OCI-LY1 (cell line): ENCODE results near the gene SLC24A4.
A peak's percentile ranks its signal among the peaks of the same experiment; 100 is the strongest.

Experiments
- H2AFZ ChIP-seq: fragments of 200-600 bp; sonication (generic), shearing (Covaris generic); 2 replicates; pipeline ENCODE4 v1.6.0; 2014; ENCODE audit warnings: antibody characterized with exemption, mild to moderate bottlenecking, low read length
- H3F3A ChIP-seq: fragments of 200-600 bp; sonication (generic), shearing (Covaris generic); 2 replicates; pipeline ENCODE4 v1.6.0; 2014; ENCODE audit warnings: mild to moderate bottlenecking, antibody characterized with exemption, low read length, moderate library complexity; ENCODE audit not compliant: insufficient read depth
- H3K27ac ChIP-seq: fragments of 200-600 bp; sonication (generic); 2 replicates; pipeline ENCODE4 v1.5.1; 2014; ENCODE audit warnings: low read length, mixed run types, mild to moderate bottlenecking, low read depth; ENCODE audit not compliant: poor library complexity, severe bottlenecking
- H3K27me3 ChIP-seq: fragments of 200-600 bp; sonication (generic); 2 replicates; pipeline ENCODE4 v1.6.0; 2014; ENCODE audit warnings: antibody characterized with exemption, mild to moderate bottlenecking, low read length, moderate library complexity; ENCODE audit not compliant: insufficient read depth
- H3K36me3 ChIP-seq: fragments of 200-600 bp; sonication (generic); 2 replicates; pipeline ENCODE4 v1.6.1; 2014; ENCODE audit warnings: mild to moderate bottlenecking, antibody characterized with exemption, low read length, moderate library complexity, mixed read lengths; ENCODE audit not compliant: insufficient read depth
- H3K4me1 ChIP-seq: fragments of 200-600 bp; sonication (generic); 2 replicates; pipeline ENCODE4 v1.5.1; 2014; ENCODE audit warnings: mild to moderate bottlenecking, low read length, moderate library complexity; ENCODE audit not compliant: insufficient read depth, severe bottlenecking
- H3K4me2 ChIP-seq: fragments of 200-600 bp; sonication (generic), shearing (Covaris generic); 2 replicates; pipeline ENCODE4 v1.6.1; 2014; ENCODE audit warnings: low read length
- H3K4me3 ChIP-seq: fragments of 200-600 bp; sonication (generic); 2 replicates; pipeline ENCODE4 v1.5.1; 2014; ENCODE audit warnings: low read length, low read depth, mild to moderate bottlenecking, mixed read lengths; ENCODE audit not compliant: poor library complexity, severe bottlenecking
- H3K79me2 ChIP-seq: fragments of 200-600 bp; shearing (Covaris generic); 2 replicates; pipeline ENCODE4 v1.6.1; 2016; ENCODE audit warnings: mixed run types, low read length, mixed read lengths; ENCODE audit not compliant: insufficient read depth
- H3K9ac ChIP-seq: fragments of 200-600 bp; sonication (generic), shearing (Covaris generic); 2 replicates; pipeline ENCODE4 v1.6.1; 2014; ENCODE audit warnings: mild to moderate bottlenecking, low read length, mixed read lengths
- H3K9me2 ChIP-seq: fragments of 200-600 bp; sonication (generic), shearing (Covaris generic); 2 replicates; pipeline ENCODE4 v1.6.1; 2014; ENCODE audit warnings: low read depth, mild to moderate bottlenecking, low read length, mixed read lengths
- H3K9me3 ChIP-seq: fragments of 200-600 bp; shearing (Covaris generic); 2 replicates; pipeline ENCODE4 v1.6.1; 2014; ENCODE audit warnings: low read length, mixed read lengths
- H4K20me1 ChIP-seq: fragments of 200-600 bp; sonication (generic), shearing (Covaris generic); 2 replicates; pipeline ENCODE4 v1.6.0; 2016; ENCODE audit warnings: mild to moderate bottlenecking, low read length; ENCODE audit not compliant: insufficient read depth
- EZH2 ChIP-seq: fragments of 200-600 bp; sonication (generic), shearing (Covaris generic); IDR thresholded peaks from 2 replicates; pipeline ENCODE4 v1.8.0; 2017; ENCODE audit warnings: borderline replicate concordance, mixed run types, mild to moderate bottlenecking, antibody characterized with exemption, low read length, moderate library complexity, mixed read lengths
- TF ChIP-seq, protein P1 (sequence below): fragments of 200-600 bp; sonication (generic), shearing (Covaris generic); IDR thresholded peaks from 2 replicates; pipeline ENCODE4 v1.5.1; 2017; ENCODE audit warnings: mild to moderate bottlenecking, antibody characterized with exemption, low read length, moderate library complexity, mixed read lengths

Gene SLC24A4

DNA sequence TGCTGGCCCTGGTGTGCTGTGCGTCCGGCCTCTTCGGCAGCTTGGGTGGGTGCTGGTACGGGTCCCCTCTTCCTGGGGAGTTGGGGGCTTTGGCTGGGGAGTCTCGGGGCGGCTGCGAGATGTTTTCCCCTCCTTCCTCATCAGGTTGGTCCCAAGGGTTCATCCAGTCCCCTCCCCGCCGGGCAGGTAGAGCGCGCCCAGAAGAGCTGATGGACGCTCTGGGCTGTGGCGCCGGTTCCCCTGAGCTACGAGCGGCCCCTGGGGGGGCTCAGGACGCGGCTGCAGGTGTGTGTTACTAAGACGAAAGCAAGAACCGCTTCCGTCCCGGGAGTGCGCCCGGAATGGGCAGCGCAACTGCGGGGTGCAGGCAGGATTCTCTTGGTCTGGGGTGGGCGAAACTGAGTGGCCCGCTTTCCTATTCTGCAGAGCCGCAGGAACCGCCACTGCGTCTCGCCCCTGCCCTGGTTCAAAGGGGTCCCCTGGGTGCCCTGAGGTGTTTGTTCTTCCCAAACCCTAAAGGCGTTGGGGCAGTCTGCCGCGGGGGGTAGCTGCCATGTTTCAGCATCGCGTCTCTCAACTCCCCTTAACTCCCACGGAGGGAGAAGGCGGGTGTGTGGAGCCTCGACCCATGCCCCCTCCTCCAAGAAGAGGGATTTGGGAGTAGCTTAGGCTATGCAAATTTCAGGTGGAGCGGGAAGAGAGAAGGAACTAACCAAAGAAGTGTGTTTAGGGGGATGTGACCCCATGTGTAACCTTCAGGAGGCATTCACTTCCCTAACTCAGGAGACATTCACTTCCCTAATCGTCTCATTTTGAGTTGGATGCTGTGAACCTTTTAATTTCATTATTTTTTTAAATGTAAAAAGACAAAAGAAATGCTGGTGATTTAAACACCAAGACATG is 1.2 kb downstream of the SLC24A4 start:
- Histone ChIP-seq H3K4me2 (no peak overlapping the region), H3K79me2 (no peaks in the 10 kb centered on the region), H2AFZ (no peak overlapping the region), H3K4me3 (no peak overlapping the region), H3K9ac (no peak overlapping the region), H3K27me3 (no peaks in the 10 kb centered on the region), H3K9me3 (no peaks in the 10 kb centered on the region), H3K36me3 (no peaks in the 10 kb centered on the region), H3K9me2 (no peaks in the 10 kb centered on the region), H3F3A (no peaks in the 10 kb centered on the region), H3K4me1 (no peaks in the 10 kb centered on the region), H4K20me1 (no peaks in the 10 kb centered on the region), H3K27ac (no peak overlapping the region)
- TF ChIP-seq, protein P1, sequence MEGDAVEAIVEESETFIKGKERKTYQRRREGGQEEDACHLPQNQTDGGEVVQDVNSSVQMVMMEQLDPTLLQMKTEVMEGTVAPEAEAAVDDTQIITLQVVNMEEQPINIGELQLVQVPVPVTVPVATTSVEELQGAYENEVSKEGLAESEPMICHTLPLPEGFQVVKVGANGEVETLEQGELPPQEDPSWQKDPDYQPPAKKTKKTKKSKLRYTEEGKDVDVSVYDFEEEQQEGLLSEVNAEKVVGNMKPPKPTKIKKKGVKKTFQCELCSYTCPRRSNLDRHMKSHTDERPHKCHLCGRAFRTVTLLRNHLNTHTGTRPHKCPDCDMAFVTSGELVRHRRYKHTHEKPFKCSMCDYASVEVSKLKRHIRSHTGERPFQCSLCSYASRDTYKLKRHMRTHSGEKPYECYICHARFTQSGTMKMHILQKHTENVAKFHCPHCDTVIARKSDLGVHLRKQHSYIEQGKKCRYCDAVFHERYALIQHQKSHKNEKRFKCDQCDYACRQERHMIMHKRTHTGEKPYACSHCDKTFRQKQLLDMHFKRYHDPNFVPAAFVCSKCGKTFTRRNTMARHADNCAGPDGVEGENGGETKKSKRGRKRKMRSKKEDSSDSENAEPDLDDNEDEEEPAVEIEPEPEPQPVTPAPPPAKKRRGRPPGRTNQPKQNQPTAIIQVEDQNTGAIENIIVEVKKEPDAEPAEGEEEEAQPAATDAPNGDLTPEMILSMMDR = no peak
- TF ChIP-seq EZH2 = no peak

DNA sequence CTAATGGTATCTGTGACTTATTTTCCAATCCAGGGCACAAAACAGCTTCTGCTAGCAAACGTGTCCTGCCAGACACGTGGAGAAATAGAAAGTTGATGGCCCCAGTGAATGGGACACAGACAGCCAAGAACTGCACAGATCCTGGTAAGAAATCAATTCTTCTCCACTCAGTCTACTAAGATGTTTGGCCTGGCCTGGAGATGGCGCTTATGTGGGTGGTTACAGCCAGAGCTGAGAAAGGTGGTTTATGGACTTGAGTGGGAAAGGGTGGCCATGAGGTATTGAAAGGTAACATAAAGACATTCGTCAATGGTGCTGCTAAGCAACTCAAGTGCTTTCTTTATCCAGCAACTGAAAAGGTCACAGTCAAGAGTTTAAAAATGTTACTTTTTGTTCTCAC is 2.9 kb downstream of the SLC24A4 start:
- Histone ChIP-seq H3K79me2 (no peaks in the 10 kb centered on the region), H3K36me3 (no peaks in the 10 kb centered on the region), H3K4me2 (no peak overlapping the region), H3F3A (no peaks in the 10 kb centered on the region), H3K9me2 (no peaks in the 10 kb centered on the region), H3K4me1 (no peaks in the 10 kb centered on the region), H4K20me1 (no peaks in the 10 kb centered on the region), H3K27me3 (no peaks in the 10 kb centered on the region), H3K27ac (no peak overlapping the region), H3K4me3 (no peak overlapping the region), H3K9me3 (no peaks in the 10 kb centered on the region), H2AFZ (no peak overlapping the region), H3K9ac (no peak overlapping the region)
- TF ChIP-seq EZH2 = no peak
- TF ChIP-seq, protein P1 = peak; percentile 11; the same call in 1 of the 2 replicates

DNA sequence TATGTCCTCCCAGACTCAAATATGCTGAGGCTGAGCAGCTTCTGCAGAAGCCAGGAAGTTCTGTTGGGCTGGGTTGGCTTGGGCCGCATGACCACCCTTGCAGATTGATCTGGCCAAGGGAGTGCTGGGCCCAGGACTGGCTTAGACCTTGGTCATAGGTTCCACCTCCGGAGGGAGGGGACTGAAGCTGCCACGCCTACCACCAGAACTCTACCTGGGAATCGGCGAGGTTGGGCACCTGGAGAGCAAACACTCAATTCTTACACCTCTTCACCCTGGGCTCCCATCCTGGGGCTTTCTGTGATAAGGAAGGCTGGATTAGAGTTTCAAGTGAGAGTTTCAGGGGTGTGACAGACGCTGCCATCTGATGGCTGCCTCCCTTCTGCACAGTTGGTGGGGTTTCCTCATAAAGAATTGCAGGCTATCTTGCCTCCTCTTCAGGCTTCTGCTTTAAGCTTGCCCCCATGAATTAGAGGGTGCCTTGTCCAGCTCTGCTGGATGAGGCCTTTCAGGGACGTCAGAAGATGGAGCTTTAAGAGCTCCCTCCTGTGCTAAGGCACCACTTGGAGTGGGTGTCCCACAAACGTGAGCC is 5.8 kb downstream of the SLC24A4 start:
- Histone ChIP-seq H3K27ac (no peak overlapping the region), H4K20me1 (no peaks in the 10 kb centered on the region), H3K9me2 (no peaks in the 10 kb centered on the region), H3K36me3 (no peaks in the 10 kb centered on the region), H2AFZ (no peak overlapping the region), H3K4me3 (no peak overlapping the region), H3K9ac (no peak overlapping the region), H3K79me2 (no peaks in the 10 kb centered on the region), H3K4me1 (no peaks in the 10 kb centered on the region), H3K27me3 (no peaks in the 10 kb centered on the region), H3F3A (no peaks in the 10 kb centered on the region), H3K4me2 (no peak overlapping the region), H3K9me3 (no peaks in the 10 kb centered on the region)
- no peak for TF ChIP-seq EZH2
- TF ChIP-seq, protein P1 = no peak; the same call in 1 of the 2 replicates
